GM21576 (cell line): ENCODE measurements around the gene UXS1.

ENCODE experiments used
- ATAC-seq: cut with Tn5 transposase; IDR thresholded peaks from one replicate; pipeline ENCODE4 v1.9.1; 2021; ENCODE audit warnings: mild to moderate bottlenecking, moderate library complexity; ENCODE audit not compliant: unreplicated experiment

Gene UXS1

GRCh38 chr2:106090916-106091618, 103.0 kb downstream of the UXS1 start:
- no peak for ATAC-seq

DNA sequence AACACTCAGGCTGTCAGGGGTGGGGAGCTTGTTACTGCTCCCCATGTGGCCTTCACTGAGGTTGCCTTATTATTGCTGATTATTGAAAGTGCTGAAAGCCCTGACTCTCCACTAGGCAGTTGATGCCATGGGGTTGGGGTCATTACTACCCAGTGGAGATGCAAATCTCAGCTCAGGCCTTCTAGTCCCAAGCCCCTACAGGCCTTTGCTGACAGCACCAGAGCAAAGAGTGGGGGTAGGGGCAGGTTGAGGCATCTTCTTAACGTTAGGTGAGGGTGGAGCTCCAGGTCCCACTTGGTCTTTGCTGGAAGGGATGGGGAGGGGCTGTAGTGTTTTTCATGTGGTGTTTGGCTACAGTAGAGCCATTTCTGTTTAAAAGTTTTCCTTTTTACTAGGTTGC, 104.5 kb downstream of the UXS1 start:
- no peak for ATAC-seq

GRCh38 chr2:106085181-106085940, 108.7 kb downstream of the UXS1 start:
- no peak for ATAC-seq

GRCh38 chr2:106080959-106081358, 113.1 kb downstream of the UXS1 start:
- no peak for ATAC-seq

DNA sequence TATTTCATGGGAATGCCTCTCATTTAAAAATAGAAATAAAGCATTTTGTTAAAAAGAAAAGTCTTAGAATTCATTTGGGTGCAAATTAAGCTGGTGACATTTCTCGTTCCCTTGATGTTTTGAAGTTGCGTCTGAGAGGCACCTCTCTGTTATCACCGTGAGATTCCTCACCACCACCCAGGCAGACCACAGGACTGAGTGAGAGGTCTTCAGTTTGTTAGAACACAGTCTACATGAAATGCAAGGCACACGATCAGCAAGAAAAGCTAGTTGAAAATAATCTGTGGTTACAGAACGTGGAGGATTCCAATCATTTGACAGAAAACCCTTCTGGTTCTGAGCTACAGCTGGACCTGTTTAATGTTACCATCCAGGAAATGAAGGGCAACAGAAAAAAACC, 116.0 kb downstream of the UXS1 start:
- no peak for ATAC-seq

DNA sequence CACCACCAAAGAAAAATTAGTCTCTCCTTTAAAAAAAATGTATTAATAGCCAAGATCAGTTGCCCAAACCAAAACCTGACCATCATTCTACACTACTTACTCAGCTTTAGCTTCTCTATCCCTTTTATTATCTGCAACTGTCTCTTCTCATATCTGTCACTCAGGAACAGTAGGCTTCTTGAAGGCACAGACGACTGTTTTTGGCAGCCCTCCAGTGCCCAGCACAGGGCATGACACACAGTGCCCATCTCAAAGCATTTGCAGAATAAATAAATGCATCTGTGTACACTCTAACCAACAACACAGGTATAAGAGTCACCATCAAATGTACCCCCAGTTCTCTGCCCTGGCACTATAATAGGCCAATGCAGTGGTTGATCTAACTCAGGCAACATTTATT, 117.2 kb downstream of the UXS1 start:
- no peak for ATAC-seq

DNA sequence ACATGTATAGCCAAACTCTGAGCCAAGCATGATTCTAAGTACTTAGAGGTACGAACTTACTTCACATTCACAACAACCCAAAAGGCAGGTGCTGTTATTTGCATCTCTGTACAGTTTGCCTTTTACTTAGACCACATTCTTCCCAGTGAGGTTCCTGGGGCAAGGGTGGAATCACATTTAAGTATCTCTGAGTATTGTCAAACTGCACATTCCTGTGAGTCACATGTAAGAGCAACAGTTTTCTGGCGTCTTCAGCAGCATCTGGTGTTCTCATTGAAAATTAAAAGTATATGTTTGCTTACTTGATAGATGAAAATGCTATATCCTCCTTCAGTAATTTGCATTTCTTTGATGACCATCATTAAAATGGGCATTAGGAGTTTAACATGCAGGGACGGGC, 119.1 kb downstream of the UXS1 start:
- ATAC-seq: no peak

- no peak for ATAC-seq
These were observed 120.3 kb downstream of the UXS1 start for GRCh38 chr2:106073678-106074406.

DNA sequence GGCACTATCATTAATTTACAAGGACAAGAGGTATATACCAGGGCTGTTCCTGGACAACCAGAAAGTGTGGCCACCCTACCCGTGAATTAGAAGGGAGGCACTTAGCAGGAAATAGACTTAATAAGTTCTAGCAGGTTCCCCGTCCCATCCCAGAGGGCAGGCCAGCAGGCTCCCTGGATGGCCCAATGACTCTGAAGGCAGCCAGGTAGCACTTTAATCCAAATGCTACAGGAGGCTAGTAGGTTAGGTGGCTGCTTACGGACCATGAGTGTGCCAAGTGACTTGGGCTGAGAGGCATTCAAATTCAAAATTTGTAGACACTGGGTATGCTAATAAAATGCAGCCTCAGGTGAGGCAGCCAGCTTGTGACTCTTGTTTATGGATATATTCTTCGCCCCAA, 123.9 kb downstream of the UXS1 start:
- ATAC-seq: no peak

DNA sequence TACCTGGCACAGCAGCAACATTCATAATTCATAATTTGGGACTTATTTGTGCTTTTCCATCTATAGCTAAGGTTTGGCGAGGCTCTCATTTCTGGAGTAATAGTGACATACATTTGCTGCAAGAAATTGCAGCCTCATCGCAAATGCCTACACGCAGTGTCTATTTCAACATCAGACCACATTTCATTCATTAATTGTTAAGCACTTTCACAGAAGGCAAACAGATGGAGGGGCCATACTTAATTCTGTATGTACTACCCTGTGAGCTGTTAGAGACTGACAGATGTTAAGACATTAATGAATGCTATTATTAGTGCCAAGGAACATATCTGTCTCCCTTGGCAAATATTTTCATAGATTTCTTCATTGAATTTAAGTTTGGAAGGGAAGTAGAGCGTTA, 125.7 kb downstream of the UXS1 start:
- no peak for ATAC-seq

- ATAC-seq: no peak
These were observed 127.9 kb downstream of the UXS1 start for GRCh38 chr2:106065983-106066820.

DNA sequence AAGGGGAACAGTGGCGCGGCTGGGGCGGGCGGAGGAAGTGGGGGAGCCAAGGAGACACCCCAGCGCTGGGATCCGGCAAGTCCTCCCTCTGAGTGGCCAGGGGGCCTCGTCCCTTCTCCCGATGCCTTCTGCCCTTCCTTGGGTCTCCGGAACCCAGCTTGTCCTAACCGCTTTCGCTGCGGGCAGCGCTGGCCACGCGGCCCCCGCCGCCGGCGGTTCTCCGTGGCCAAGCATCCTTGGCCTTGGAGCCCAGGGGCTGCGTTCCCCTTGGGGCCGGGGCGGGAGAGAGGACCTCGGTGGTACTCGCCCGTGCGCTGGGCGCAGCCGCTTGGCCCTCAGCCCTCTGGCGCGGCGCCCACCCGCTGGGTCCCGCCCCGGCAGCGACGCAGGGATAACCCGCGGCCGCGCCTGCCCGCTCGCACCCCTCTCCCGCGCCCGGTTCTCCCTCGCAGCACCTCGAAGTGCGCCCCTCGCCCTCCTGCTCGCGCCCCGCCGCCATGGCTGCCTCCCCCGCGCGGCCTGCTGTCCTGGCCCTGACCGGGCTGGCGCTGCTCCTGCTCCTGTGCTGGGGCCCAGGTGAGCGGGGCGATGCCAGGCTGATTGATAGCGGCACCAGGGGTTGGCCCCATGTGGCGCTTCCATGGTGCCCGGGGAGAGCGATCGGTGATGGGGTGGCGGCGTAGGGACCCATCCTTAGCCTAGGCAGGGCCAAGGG, 128.7 kb downstream of the UXS1 start:
- ATAC-seq: no peak

DNA sequence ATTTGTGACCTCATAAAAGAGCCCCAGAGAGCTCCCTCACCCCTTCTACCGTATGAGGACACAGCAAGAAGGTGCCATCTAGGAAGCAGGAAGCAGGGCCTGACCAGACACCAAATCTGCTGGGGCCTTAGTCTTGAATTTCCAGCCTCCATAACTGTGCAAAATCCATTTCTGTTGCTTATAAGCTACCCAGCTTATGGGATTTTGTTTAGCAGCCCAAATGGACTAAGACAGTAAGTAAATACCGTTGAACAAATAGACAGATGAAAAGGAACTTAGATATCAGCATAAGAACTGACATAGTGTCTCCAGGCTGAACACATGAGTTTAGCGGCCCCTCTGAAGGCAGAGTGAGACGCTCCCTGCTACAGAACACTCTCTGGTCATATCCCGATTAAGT, 130.9 kb downstream of the UXS1 start:
- no peak for ATAC-seq

GRCh38 chr2:106062627-106063026, 131.5 kb downstream of the UXS1 start:
- no peak for ATAC-seq

DNA sequence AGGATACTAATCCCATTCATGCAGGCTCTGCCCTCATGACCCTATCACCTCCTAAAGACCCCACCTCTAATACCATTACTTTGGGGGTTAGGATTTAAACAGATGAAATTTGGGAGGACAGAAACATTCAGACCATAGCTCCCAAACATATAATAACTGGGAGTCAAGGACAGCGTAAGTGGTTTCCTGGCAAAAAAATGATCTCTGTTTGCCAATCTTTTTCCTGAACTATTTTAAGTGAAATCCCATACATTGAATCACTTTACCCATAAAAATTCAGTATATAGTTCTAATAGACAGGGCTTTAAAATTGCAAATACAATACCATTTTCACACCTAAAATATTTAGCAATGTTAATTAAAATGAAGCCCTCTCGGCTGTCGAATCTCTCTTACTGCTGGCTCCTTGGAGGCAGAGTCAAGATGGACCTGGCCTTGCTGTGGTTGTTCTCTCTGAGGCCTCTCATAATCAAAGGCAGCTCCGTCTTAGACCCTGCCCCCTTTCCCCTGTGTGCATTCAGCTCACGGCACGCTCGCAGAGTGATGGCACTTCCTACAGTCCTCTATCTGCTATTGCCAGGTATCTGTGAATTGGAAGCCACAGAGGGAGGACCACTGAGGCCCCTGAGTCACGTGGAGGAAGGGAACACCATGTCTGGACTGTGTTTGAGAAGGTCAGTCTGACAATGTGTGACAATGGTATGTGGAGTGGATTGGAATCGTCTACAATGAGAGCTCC, 132.3 kb downstream of the UXS1 start:
- ATAC-seq: no peak

DNA sequence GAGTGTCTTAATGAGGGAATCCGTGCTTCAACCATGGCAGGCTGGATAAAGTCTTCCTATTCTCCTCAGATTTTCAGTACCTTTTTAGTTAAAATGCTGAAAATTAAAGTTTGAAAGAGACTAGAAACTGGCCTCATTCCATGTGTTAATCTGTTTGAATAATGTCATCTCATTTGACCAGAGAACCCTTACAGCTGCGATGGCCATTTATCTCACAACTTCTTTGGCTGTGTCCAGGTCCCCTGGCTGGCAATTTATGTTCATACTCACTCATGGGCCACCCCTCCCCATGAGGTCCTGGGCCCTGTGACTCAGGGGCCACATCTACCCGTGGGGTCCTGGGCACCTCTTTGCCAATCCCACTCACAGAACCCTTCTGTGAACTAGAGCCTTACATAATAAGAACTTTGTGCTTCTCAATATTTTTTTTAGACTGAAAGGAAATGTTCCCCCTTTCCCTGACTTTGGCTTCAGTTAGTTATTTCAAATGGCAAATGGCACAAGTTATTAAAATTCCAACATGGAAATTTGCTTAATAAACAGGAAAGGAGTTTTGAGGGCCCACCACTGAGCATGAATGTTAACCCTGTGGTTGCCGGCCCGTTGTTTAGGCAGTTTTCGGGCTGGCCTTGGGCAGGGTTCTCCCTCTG, 134.6 kb downstream of the UXS1 start:
- ATAC-seq: no peak

DNA sequence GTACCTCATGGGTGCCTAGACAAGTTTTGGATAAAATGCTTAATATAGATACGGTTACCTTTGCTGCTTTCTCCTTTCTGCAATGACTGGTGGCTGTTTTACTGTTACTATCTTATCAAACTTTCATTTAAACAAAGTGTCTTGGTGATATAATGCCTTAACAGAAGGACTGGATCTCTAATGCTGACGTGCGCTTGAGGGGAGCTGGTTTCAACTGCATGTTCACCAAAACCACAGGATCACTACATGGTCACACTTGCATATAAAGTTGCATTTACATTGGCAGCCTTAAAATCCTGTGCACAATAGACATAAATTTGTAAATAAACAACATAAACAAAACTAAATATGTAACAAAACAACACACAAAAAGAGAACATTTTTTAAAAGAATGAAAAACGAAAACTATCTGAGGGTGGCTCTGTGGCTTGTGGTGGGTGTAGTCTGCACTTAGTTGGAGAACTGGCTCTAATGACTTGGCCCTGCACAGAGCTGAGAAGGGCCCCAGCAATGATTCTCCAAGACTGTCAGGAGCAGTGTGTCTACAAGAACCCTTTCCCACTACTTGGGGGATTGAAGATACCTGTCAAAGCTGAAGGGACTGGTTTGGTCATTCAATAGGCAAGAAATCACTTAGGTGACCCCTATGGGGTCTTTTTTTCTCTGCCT, 135.5 kb downstream of the UXS1 start:
- ATAC-seq: no peak

DNA sequence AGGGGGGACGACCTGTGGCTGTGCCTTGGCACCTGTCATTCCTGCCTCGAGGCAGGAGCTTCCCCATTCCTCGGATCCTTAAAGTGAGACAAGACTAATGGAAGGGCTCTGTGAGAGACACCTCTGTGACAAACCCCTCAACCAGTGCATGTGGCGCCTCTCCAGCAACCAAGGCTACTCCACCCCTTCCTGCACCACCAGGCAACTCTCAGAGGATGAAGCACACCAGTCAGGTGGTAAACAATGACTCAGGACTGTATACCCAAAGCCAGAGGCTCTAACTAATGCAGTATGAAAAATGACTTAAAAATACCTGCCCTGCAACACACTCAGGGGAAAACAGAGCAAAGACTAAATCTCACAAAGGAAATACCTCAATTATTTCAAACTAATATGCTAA, 136.9 kb downstream of the UXS1 start:
- no peak for ATAC-seq
